Bronchial epithelial cell (primary cell): ENCODE data around the gene CLDN10. TPM values are rescaled to one million over a fixed set of nuclear protein-coding genes. Genes with fewer than 3 reads are reported as not detected.
A peak's percentile ranks its signal among the peaks of the same experiment; 100 is the strongest.

ENCODE experiments used
- DNase-seq: peaks from one replicate; pipeline ENCODE4 v3.0.0-alpha.2; 2010; ENCODE audit warnings: low read depth
- FAIRE-seq: peaks from 2 replicates; lab custom pipeline; 2011; peaks lifted over from hg19 to GRCh38; lab: Jason Lieb, UNC
- H3K27me3 ChIP-seq: 2 replicates; pipeline ENCODE4 v1.5.1; 2011; ENCODE audit warnings: low read length; ENCODE audit not compliant: control insufficient read depth, insufficient read depth
- H3K36me3 ChIP-seq: 2 replicates; pipeline ENCODE4 v1.5.1; 2011; ENCODE audit warnings: low read length; ENCODE audit not compliant: control insufficient read depth, insufficient read depth
- H3K4me3 ChIP-seq: 2 replicates; pipeline ENCODE4 v1.5.1; 2011; ENCODE audit warnings: mild to moderate bottlenecking, low read depth, low read length, control low read depth
- CTCF ChIP-seq: IDR thresholded peaks from 2 replicates; pipeline ENCODE4 v1.5.1; 2011; ENCODE audit warnings: mild to moderate bottlenecking, moderate library complexity, low read length, control low read depth, inconsistent platforms; ENCODE audit not compliant: insufficient read depth, severe bottlenecking
- total RNA-seq: library from RNA; depleted of rRNA; stranded (reverse); fragments of >200 nt; gene quantifications from 2 replicates; pipeline ENCODE4 v1.2.1, GENCODE V29; 2014

Gene CLDN10
- total RNA-seq, 1 donor from 2014 or later = not detected

- no peaks in the 10 kb centered on the region for H3K36me3 ChIP-seq
- no peak overlapping the region for H3K4me3 ChIP-seq
- DNase-seq (peak; percentile 94), FAIRE-seq (no peak)
- no peak for TF ChIP-seq CTCF
- H3K27me3 ChIP-seq = no peaks in the 10 kb centered on the region
These were observed 35.6 kb downstream of the CLDN10 start for GRCh38 chr13:95588134-95588533.

- FAIRE-seq (no peak), DNase-seq (peak; percentile 85)
- TF ChIP-seq CTCF = no peak
- Histone ChIP-seq H3K4me3 (no peak overlapping the region), H3K36me3 (no peaks in the 10 kb centered on the region), H3K27me3 (no peaks in the 10 kb centered on the region)
These were observed 36.2 kb downstream of the CLDN10 start for GRCh38 chr13:95588721-95589120.

- no peak for TF ChIP-seq CTCF
- Histone ChIP-seq H3K27me3 (no peaks in the 10 kb centered on the region), H3K36me3 (no peaks in the 10 kb centered on the region), H3K4me3 (no peak overlapping the region)
- DNase-seq (no peak), FAIRE-seq (no peak)
These were observed 40.9 kb downstream of the CLDN10 start for GRCh38 chr13:95593462-95593861.

- TF ChIP-seq CTCF = no peak
- DNase-seq (no peak), FAIRE-seq (no peak)
- Histone ChIP-seq H3K36me3 (no peaks in the 10 kb centered on the region), H3K27me3 (no peaks in the 10 kb centered on the region), H3K4me3 (no peak overlapping the region)
These were observed 44.2 kb downstream of the CLDN10 start for GRCh38 chr13:95596701-95597100.

- no peak for DNase-seq
- Histone ChIP-seq H3K36me3 (no peaks in the 10 kb centered on the region), H3K4me3 (no peak overlapping the region), H3K27me3 (no peaks in the 10 kb centered on the region)
- no peak for TF ChIP-seq CTCF
- FAIRE-seq = no peak
These were observed 48.7 kb downstream of the CLDN10 start for GRCh38 chr13:95601216-95601615.

GRCh38 chr13:95601906-95602305 lies 49.4 kb downstream of the CLDN10 start:
- Histone ChIP-seq H3K4me3 (no peak overlapping the region), H3K36me3 (no peaks in the 10 kb centered on the region), H3K27me3 (no peaks in the 10 kb centered on the region)
- DNase-seq = no peak
- FAIRE-seq = no peak
- TF ChIP-seq CTCF = no peak
